NCI-H146 treated with DMSO at 0.1 percent for 48 hours (cell line): Measurements from ENCODE around the gene LAMA2.
"Not testable (repeated sequence)": the region's sequence is repeated elsewhere in the genome, so short reads cannot be mapped to it uniquely, and the experiment has no call there.

Experiments
- DNase-seq: peaks from one replicate; lab custom pipeline; 2025; ENCODE audit not compliant: unreplicated experiment; lab: John Stamatoyannopoulos, UW

LAMA2 gene

GRCh38 chr6:129006724-129007514 lies 124.0 kb downstream of the LAMA2 start:
- no peak for DNase-seq

GRCh38 chr6:129007701-129008373 lies 124.9 kb downstream of the LAMA2 start:
- DNase-seq: no peak

- DNase-seq: no peak
These were observed 125.7 kb downstream of the LAMA2 start for GRCh38 chr6:129008591-129008990.

- no peak for DNase-seq
These were observed 126.9 kb downstream of the LAMA2 start for GRCh38 chr6:129009851-129010250.

- DNase-seq: no peak
These were observed 131.4 kb downstream of the LAMA2 start for GRCh38 chr6:129014302-129014701.

GRCh38 chr6:129015721-129016120 lies 132.8 kb downstream of the LAMA2 start:
- DNase-seq: no peak

- no peak for DNase-seq
These were observed 133.9 kb downstream of the LAMA2 start for GRCh38 chr6:129016844-129017243.

GRCh38 chr6:129022011-129022553 lies 139.1 kb downstream of the LAMA2 start:
- DNase-seq: no peak

GRCh38 chr6:129026601-129027000 lies 143.7 kb downstream of the LAMA2 start:
- no peak for DNase-seq

- no peak for DNase-seq
These were observed 146.8 kb downstream of the LAMA2 start for GRCh38 chr6:129029778-129030177.

- no peak for DNase-seq
These were observed 147.3 kb downstream of the LAMA2 start for GRCh38 chr6:129030215-129030614.

GRCh38 chr6:129031051-129031599 lies 148.2 kb downstream of the LAMA2 start:
- DNase-seq: no peak

GRCh38 chr6:129032602-129033001 lies 149.7 kb downstream of the LAMA2 start:
- DNase-seq: no peak

GRCh38 chr6:129033180-129033579 lies 150.2 kb downstream of the LAMA2 start:
- no peak for DNase-seq

GRCh38 chr6:129033581-129033980 lies 150.6 kb downstream of the LAMA2 start:
- no peak for DNase-seq

- no peak for DNase-seq
These were observed 158.6 kb downstream of the LAMA2 start for GRCh38 chr6:129041563-129041962.

GRCh38 chr6:129046526-129046925 lies 163.6 kb downstream of the LAMA2 start:
- no peak for DNase-seq

- no peak for DNase-seq
These were observed 164.9 kb downstream of the LAMA2 start for GRCh38 chr6:129047834-129048233.

- no peak for DNase-seq
These were observed 167.1 kb downstream of the LAMA2 start for GRCh38 chr6:129050086-129050485.

GRCh38 chr6:129053143-129053542 lies 170.2 kb downstream of the LAMA2 start:
- not testable (repeated sequence) for DNase-seq

GRCh38 chr6:129055796-129056195 lies 172.9 kb downstream of the LAMA2 start:
- peak; percentile 8 for DNase-seq

- DNase-seq: peak; percentile 79
These were observed 176.7 kb downstream of the LAMA2 start for GRCh38 chr6:129059650-129060049.
